ENCODE measurements around the gene SLC25A18.
A peak's percentile ranks its signal among the peaks of the same experiment; 100 is the strongest.

Gene SLC25A18

DNA sequence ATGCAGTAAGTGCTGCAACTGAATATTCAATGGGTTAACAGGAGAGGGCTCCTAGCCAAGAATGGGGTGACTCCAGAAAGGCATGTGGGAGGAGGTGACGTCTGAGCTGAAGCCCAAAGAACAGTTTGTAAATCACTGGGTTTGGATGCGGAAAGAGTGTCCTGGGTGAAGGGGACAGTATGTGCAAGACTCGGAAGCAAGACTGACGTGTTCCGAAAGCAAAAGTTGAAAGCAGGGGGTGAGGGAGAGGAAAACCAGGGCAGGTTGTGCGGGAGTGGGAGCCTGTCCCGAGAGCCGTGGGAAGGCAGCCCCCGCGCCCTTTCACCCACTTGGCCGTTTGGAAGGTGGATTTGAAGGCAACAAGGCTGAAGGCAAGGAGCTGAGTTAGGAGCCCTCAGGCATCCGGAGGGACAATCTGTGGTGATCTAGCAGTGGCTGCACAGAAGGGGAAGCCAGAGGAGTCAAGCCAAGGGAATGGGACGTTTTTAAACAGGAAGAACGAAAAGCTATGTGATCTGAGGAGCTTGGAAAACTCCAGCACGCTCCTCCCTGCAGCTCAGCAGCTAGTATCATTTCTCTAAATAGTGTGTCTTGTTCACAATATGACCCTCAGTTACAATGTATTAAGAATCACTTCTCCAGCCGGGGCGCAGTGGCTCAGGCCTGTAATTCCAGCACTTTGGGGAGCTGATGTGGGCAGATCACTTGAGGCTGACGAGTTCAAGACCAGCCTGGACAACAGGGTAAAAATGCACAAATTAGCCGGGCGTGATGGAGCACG is 7.7 kb downstream of the SLC25A18 start:
- DNase-seq: no peak

DNA sequence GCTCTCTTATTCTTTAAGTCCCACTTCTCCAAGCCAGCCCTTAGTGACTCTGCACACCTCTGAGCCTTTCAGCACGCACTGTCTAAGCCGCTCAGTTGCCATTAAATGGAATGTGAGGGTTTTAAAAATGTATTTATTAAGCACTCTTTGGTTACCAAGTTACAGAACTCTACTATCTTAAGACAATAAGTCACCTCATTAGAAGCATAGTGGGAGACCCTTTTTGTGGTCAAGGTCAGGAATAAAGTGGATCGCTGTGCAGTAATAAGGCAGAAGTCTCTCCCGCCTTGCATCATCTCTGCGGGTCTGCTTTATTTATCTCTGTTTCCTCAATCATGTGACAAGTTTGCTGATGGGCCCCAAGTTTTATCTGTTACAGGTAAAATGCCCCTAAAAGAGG is 11.9 kb downstream of the SLC25A18 start:
- no peak for DNase-seq

DNA sequence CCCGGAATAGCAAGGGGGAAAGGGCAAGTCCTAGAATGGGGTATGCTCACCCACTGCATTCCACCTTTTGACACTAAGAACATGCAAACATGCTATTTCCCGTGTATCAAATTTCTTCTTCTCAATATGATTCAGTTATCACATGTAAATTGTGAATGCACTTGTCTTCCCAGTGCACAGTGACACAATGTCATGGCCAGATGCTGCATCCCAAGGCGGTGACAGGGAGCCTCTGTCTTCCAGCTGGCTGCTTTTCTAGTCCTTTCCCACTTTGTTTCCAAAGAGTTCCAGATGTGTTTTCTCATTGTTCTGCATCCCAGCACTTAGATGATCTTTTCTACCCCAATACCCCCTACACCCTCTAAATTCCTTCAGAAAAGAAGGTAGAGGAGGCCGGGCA is 12.4 kb downstream of the SLC25A18 start:
- DNase-seq: no peak

DNA sequence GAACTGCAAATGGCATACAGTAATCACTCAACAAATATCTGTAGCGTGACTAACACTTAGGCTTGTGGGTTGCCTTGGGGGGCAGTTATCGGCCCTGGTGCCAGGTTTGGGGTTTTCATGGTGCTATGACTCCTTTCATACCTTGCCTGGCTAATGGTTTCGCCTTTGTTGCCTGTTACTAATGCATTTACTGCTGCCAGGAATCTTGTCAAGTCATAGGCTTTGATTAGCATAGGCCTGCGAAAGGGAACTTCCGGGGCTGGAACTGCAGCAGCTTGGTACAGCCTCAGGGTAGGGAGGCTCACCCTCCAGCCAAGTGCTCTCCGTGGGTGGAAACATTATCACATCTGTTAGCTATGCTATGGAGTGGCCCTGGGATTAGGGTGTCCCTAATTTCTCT is 13.2 kb downstream of the SLC25A18 start:
- peak; percentile 32 for DNase-seq

DNA sequence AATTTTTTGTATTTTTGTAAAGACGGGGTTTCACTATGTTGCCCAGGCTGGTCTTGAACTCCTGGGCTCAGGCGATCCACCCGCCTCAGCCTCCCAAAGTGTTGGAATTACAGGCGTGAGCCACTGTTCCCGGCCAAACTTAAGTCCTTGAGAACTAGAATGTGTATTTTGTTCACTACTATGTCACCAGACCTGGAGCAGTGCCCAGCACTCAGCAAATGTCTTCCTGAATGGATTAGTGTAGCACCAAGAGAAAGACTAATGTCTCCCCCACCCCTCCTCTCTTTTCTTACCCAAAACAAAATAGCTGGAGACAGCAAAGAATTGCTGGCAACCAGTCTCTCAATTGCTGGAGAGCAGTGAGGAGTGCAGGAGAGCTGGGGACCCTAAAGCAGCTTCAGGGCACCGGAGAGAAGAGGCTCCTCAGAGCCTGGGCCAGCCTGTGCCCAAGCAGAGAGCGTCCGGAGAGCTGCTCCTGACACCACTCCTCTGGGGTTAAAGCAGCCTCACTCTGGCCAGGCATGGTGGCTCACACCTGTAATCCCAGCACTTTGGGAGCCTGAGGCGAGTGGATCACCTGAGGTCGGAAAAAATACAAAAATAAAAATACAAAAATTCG is 14.9 kb downstream of the SLC25A18 start:
- no peak for DNase-seq

DNA sequence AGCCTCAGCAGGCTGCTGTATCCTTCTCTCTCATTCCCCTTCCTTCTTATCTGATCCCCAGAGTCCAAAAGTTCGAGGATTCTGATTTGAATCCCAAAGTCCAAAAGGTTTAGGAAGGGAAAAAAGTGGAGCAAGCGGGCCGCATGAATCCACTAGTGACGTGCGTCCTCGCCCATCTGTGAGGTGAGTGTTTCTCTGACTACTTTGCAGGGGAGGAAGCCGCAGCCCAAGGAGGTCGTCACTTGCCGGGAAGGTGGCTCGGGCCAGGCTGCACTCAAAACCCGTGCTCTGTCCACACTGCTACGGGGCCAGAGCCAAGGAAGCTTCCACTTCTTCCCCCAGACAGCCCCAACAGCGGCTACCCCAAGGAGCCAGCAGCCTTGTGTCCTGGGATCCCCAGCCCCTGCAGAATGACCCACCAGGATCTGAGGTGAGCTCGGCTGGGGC is 16.3 kb downstream of the SLC25A18 start:
- DNase-seq: no peak

DNA sequence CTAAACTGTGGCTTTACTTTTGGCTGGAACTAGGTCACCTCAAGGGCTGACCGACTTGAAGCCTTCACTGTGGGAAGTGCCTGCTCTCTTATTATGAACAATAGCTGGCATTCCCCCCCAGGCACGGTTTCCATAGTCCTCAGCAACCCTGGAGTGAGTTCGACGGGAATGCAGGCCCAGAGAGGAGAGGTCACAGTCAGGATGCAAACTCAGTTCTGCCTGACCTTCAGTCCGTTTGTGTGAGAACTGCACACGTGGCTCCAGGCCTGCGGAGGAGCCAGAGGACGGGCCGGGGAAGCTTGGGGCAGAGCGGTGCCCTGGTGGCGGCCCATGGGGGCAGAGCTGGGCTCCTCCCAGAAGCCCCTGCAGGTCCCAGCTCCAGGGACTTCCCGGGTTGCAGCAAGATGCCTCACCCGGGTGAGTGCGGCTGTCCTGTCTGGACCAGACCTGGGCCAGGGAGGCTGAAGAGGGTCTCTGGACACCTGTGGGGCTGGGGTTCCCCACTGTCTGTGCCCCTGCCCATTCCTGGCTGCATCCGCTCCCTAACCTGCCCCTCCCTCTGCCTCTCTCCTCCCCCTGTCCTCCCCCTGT is 17.2 kb downstream of the SLC25A18 start:
- DNase-seq: no peak

DNA sequence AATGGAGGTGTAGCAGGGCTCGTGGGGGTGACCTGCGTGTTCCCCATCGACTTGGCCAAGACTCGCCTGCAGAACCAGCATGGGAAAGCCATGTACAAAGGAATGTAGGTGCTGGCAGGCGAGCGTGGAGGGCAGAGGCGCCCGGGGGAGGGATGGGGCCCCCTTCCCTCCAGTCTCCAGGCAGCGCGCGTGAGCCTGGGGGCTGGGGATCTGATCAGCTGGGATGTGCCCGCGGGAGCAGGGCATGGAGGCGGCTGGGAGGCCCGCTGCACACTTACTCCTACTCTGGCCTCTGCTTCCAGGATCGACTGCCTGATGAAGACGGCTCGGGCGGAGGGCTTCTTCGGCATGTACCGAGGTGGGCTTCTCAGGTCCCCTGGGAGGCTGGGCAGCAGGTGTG is 17.8 kb downstream of the SLC25A18 start:
- DNase-seq: no peak

DNA sequence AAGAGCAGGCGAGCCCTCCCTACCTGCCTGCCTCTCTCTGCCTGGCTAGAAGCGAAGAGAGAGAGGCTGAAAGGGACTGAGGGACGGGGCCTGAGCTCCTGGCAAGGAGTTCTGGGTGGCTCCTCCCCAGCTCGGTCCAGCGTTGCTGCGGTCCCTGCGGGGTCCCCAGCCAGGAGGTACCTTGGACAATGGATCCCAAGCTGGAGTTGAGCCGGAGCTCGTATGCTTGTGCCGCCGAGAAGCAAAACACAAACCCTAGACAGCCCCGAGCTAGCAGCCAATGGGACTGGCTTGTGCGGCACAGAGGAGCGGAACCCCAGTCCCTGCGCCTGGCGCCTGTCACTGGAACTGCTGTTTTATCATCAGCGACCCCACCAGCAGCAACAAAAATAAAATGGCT is 18.3 kb downstream of the SLC25A18 start:
- no peak for DNase-seq

DNA sequence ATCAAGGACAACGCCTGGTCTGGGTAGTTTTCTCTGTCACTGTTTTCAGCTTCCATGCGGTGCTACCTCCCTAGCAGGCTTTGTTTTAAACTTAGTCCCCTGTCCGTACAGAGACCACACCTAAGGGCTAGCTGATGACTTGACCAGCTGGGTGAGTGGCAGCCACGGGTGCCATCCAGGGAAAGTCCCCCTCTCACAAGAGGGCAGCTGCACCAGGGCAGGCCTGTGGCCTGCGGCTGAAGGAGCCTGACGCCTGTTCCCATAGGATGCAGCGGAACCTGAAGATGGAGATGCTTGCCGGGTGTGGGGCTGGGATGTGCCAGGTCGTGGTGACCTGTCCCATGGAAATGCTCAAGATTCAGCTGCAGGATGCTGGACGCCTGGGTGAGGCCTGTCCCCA is 19.9 kb downstream of the SLC25A18 start:
- no peak for DNase-seq

DNA sequence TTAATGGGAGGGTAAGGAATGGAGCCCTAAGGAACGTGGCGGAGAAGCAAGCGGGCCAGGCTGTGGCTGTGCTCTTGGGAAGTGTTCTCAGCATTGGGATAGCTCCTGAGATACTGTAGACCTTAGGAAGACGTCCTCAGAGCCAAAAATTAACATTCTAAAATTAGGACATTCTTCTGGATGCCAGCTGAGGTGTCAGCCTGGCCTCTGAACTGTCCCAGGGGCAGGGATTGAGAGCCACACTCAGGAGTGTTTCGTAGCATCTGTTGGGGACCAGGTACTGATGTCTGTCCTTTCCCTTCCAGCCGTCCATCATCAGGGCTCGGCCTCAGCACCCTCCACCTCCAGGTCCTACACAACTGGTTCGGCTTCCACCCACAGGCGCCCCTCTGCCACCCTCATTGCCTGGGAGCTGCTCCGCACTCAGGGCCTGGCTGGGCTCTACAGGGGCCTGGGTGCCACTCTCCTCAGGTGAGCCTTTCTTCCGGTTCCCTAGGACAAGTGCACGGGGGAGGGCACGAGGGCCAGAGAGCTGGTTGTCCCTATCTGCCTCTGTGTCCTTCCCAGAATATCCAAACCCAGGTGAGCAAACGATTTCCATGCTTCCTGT is 23.6 kb downstream of the SLC25A18 start:
- no peak for DNase-seq

DNA sequence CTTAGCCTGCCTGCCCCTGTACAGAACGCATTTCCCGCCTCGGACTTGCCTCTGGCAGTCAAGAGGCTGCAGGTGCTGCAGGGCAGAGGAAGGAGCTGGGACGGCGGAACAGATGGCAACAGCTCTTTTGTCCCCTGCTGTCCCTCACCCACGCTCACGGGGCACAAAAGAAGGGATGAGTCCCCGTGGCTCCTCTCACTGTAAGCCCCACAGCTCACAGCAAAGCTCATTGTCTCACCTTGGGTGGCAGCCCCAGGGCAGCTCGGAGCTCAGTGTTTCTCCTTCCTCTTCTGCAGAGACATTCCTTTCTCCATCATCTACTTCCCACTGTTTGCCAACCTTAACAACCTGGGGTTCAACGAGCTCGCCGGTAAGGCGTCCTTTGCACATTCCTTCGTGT is 24.3 kb downstream of the SLC25A18 start:
- no peak for DNase-seq

DNA sequence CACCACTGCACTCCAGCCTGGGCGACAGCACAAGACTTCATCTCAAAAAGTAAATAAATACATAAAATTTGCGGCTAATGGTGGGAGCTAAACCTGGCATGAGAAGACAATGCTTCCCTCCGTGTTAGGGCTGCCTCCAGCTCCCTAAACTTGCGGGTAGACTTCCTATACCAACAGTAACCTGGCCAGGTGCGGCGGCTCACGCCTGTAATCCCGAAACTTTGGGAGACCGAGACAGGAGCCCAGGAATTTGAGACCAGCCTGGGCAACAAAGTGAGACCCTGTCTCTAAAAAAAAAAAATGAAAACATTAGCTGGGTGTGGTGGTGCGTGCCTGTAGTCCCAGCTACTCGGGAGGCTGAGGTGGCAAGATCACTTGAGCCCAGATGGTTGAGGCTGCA is 25.3 kb downstream of the SLC25A18 start:
- DNase-seq: no peak

DNA sequence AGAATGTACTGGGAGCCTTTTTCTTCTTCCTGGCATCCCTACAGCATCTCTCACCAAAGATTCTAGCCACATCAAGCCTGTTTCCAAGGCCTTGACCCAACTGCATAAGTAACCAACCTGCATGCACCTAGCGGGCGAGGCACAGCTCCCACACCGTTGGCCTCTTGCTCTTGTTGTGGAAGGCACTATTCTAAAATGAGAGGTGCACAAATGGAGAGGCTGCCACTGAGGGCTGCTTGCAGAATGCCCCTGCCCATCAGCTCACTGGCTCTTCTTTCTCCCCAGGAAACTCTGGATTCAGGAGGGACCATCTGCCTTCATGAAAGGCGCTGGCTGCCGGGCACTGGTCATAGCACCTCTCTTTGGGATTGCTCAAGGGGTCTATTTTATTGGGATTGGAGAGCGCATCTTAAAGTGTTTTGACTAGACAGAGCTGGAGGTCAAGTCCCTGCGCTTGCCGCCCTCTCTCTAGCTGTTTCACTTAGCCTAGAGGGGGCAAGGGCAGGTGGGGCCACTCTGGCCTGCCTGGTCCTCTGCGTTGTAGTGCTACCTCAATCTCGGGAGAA is 26.6 kb downstream of the SLC25A18 start:
- DNase-seq: no peak

DNA sequence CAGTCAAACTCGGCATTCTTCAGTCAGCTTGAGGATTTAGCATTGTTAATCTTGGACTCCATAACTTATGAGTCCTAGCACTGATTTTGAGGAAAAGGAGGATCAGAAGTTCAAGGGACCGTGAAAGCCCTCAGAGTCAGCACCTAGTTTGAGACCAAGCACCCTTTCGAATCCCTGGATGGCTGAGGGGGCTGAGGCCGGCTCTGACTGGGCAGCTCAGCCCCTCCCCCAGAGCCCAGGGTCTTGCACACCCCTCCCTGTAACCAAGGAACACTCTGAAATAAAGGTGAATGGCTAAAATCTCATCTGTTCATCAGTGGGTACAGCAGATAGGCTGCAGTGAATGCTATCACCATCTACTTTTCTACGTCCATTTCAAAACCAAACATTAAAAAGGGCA is 27.3 kb downstream of the SLC25A18 start:
- no peak for DNase-seq

DNA sequence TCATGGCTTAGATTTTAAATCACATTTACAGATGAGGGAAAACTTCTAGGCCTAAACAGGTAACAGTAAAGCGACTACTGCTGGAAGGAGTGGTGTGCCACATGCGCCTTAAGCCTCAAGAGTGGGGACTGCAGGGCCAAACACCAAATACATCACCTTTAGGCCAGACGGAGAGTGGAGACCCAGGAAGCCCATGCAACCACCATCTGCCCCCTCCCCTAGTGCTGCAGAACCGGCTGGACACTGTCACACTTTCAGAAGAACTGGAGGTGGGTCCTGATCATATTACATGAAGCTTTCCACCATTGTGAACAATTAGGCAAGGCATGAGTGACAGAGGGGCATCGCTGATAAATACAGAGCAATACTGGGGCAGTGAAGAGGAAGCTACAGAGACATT is 28.9 kb downstream of the SLC25A18 start:
- no peak for DNase-seq

DNA sequence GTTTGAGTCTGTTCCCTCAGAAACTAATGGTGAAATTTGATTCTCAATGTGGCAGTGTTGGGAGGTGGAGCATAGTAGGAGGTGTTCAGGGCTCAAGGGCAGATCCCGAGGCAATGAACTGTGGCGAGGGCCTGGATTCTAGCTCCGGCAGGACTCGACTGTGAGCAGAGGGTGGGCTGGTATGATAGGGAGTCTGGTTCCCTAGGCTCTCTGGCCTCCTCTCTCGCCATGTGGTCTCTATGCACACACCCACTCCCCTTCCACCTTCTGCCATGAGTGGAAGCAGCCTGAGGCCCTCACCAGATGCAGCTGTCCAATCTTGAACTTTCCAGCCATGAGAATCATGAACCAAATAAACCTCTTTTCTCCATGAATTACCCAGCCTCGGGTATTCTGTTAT is 32.9 kb downstream of the SLC25A18 start:
- DNase-seq: no peak

DNA sequence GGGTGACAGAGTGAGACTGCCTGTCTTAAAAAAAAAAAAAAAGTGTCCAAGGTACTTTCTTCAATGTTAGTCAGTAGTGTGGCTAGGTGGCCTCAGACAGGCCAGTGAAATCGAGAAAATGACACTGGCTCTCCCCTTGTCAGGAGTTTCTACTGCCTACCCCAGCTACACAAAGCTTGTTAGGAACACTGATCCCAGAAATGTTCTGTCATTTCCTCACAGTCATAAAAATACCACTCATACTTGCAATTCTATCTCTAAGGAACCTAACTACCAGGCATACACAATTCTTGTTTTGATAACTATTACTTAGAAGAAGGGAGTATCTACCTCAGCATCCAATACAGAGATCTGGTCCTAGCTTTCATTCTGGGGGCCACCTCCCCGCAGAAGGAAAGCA is 33.9 kb downstream of the SLC25A18 start:
- no peak for DNase-seq

DNA sequence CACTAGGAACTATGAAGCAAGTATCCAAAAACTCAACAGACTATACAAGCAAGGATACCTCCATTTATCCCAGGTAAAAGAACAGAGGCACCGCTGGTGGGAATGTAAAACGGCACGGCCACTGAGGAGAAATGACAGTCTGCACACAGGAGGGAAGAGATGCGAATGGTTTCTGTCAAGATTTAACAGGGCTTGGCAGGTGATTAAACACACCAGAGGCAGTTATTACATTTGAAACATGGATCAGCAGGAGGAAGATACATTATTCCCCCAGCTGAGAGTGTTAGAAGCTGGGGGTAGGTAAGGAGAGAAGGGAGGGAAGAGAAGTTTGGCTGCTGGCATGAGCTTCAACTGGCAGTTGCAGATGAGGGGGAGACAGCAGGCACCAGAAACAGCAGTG is 35.0 kb downstream of the SLC25A18 start:
- no peak for DNase-seq

DNA sequence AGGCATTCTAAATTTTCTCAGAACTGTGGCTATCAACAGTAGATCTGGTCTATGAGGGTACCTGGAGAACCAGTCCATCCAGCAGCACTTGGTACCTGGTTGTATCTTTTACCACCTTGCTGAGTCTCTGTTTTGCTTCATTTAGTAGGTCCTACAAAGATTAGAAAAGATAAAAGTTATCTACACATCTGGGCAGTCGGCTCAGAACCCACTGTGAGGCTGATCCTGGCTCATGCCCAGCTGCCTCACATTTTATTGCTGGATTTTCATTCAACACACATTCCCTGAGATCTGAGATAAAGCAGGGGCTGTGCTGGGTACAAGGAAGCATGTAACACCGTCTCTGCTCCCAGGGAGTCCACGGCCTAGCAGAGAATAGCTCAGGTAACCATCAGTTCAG is 37.7 kb downstream of the SLC25A18 start:
- DNase-seq: no peak

DNA sequence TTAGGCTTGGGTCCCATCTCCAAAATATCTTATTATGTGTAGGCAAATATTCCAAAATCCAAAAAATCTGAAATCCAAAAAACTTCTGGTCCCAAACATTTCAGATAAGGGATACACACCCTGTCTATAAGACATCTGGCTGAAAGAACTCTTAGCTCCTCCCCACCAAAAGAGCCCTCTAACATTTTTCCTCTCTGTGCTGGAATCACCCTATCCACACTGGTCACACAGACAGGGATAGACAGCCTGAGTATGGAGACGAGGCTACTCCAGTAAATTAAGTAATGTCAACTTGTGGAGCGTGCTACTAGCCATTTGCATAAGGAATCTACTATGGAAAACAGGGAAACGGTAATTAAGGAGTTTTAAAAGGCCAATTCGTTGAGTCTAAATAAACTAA is 40.4 kb downstream of the SLC25A18 start:
- DNase-seq: no peak

DNA sequence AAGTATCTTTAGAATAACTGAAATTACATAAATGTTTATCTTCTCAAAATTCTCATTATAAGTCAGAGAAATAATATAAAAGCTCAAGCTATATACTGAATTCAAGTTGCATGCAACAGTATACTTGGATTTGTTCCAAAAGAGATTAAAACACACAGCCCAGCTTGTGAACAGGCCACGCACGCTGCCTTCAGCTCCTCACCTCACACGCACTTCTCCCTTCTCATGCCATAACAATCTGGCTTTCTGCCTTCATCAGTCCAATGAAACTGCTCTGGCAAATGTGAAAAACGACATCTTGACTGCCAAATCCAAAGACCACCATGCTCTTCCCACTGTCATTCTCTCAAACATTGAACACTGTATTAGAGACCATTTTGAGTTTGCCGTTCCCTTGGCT is 43.2 kb downstream of the SLC25A18 start:
- DNase-seq: no peak

DNA sequence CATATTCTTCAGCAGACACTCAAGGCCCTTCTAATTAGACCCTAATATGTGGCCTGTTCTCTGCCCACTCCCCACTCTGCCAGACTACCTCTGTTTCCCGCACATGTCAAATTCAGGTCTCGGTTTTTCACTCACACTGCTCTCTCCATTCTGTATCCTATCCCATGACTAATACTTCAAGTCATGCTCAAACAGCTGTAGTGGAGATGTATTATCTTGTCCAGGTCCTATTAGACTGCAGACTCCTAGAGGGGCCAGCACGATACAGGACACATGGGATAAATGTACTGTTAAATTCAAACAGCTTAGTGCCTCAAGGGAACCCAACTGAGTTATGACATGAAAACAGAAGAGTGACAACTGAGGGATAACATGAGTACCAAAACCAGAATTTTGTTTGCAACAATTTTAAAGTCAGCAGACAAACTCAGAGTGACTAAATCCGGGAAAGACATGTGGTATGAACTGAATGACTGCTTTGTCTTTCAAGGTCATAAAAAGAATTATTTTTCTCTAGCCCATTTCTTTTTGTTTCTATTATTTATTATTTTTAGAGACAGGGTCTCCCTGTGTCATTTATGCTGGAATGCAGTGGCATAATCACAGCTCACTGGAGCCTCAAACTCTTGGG is 44.7 kb downstream of the SLC25A18 start:
- DNase-seq: no peak
